HG03439 (cell line): ENCODE data around the gene HRC.
"Not testable (repeated sequence)": the region's sequence is repeated elsewhere in the genome, so short reads cannot be mapped to it uniquely, and the experiment has no call there.

Experiments used
- ATAC-seq: cut with Tn5 transposase; IDR thresholded peaks from one replicate; pipeline ENCODE4 v1.9.1; 2021; ENCODE audit warnings: mild to moderate bottlenecking, moderate library complexity; ENCODE audit not compliant: unreplicated experiment

The HRC gene, protein sequence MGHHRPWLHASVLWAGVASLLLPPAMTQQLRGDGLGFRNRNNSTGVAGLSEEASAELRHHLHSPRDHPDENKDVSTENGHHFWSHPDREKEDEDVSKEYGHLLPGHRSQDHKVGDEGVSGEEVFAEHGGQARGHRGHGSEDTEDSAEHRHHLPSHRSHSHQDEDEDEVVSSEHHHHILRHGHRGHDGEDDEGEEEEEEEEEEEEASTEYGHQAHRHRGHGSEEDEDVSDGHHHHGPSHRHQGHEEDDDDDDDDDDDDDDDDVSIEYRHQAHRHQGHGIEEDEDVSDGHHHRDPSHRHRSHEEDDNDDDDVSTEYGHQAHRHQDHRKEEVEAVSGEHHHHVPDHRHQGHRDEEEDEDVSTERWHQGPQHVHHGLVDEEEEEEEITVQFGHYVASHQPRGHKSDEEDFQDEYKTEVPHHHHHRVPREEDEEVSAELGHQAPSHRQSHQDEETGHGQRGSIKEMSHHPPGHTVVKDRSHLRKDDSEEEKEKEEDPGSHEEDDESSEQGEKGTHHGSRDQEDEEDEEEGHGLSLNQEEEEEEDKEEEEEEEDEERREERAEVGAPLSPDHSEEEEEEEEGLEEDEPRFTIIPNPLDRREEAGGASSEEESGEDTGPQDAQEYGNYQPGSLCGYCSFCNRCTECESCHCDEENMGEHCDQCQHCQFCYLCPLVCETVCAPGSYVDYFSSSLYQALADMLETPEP

DNA sequence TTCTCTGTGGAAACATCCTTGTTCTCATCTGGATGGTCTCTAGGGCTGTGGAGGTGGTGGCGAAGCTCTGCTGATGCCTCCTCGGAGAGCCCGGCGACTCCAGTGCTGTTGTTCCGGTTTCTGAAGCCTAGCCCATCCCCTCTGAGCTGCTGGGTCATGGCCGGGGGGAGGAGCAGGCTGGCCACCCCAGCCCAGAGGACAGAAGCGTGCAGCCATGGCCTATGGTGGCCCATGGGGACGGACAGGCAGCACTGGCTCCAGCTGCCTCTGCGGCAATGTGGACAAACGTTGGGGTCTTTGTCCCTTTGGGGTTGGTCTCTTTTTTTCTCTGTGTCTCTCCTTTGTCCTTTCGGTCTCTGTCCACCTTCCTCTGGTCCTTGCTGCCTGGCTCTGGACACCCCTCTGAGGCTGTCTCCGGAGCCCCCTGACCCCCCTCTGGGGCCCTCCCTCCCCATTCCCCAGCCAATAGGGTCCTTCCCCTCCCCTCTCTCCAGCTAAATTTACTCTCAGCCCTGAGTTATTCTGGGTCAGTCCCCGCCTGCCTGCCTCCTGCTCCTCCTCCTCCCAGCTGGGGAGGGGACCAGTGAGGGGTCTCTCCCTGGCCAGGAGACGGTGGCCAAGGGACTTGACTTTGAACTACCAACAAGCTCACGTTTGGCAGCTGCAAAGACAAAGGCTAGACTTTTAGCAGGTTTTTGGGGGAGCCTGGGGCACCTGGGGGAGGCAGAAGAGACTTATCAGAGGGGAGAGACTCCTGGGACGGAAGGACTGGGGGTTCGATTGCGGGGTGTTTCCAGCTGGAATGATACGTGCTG, at the start of gene HRC:
Gene HRC (minus strand): TSS at position 392 of the 815 bp plus-strand sequence. CDS start 159 bp downstream, at position 233.
- no peak for ATAC-seq

DNA sequence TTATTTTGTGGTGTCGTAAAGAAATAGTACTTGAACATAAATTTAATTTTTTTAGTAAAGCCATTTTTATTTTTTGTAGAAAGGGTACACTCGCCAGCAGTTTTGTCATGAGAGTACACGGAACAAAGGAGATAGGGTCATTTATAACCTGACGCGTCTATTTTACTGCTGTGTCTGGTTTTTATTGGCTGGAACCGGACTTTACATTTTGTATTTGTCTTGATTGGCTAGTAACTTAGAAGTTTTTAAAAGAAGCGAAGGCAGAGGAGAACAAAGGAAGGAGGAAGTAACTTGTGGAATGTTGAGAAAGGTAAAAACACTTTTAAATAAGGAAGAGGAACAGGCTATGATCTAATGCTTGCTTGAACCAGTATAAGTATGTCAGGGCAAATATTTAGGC, 45.8 kb upstream of the HRC start:
- ATAC-seq: no peak

DNA sequence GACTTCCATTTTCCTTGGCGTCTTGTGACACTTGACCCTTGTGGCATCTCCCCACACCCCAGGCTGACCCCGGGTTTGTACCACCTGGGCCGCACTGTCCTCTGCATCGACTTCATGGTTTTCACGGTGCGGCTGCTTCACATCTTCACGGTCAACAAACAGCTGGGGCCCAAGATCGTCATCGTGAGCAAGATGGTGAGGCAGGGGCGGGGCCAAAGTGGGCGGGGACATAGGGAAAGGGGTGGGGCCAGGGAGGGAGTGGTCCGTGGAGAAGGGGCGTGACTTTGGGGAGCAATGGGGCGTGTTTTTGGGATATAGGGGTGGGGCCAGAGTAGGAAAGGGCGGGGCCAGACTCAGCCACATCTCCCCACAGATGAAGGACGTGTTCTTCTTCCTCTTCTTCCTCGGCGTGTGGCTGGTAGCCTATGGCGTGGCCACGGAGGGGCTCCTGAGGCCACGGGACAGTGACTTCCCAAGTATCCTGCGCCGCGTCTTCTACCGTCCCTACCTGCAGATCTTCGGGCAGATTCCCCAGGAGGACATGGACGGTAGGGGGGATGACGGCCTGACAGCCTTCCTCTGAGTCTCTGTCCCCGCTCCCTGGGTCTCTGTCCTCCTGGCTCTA, 45.2 kb upstream of the HRC start:
- ATAC-seq: no peak

DNA sequence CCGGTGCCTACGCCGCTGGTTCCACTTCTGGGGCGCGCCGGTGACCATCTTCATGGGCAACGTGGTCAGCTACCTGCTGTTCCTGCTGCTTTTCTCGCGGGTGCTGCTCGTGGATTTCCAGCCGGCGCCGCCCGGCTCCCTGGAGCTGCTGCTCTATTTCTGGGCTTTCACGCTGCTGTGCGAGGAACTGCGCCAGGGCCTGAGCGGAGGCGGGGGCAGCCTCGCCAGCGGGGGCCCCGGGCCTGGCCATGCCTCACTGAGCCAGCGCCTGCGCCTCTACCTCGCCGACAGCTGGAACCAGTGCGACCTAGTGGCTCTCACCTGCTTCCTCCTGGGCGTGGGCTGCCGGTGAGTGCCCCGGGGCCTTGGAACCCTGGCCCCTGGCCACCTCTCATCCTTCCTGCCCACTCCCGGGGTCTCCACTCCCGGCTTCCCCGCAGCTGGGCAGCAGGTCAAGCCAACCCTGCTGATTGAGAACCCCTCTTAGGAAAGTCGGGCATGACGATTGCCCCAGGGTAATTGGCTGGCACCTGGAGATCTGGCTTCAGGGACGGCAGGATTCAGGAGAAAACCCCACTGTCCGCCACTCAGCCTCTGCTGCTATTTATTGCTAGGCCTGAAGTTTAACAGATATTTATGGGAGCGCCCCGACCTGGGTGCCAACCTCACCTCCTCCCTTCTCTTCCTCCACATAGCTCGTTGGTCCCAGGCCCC, 41.5 kb upstream of the HRC start:
- no peak for ATAC-seq

DNA sequence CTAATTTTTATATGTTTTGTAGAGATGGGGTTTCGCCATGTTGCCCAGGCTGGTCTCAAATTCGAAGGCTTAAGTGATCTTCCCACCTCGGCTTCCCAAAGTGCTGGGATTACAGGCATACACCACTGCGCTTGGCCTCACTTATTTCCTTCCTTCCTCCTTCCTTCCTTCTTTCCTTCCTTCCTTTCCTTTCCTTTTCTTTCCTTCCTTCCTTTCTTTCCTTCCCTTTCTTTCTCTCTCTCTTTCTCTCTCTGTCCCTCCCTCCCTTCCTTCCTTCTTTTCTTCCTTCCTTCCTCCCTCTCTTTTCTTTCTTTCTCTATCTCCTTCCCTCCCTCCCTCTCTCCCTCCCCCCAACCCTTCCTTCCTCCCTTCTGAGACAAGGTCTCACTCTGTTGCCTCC, 39.2 kb upstream of the HRC start:
- ATAC-seq: no peak

DNA sequence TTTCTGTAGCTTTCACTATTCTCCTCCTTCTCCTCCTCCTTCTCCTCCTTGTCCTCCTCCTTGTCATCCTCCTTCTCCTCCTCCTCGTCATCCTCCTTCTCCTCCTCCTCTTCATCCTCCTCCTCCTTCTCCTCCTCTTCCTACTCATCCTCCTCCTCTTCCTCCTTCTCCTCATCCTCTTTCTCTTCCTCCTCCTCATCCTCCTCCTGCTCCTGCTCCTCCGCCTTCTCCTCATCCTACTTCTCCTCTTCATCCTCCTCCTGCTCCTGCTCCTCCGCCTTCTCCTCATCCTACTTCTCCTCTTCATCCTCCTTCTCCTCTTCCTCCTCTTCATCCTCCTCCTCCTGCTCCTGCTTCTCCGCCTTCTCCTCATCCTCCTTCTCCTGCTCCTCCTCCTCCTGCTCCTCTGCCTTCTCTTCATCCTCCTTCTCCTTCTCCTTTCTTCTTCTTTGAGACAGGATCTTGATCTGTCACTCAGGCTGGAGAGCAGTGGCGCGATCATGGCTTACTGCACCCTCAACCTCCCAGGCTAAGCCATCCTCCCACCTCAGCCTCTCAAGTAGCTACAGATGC, 38.7 kb upstream of the HRC start:
- ATAC-seq: no peak

DNA sequence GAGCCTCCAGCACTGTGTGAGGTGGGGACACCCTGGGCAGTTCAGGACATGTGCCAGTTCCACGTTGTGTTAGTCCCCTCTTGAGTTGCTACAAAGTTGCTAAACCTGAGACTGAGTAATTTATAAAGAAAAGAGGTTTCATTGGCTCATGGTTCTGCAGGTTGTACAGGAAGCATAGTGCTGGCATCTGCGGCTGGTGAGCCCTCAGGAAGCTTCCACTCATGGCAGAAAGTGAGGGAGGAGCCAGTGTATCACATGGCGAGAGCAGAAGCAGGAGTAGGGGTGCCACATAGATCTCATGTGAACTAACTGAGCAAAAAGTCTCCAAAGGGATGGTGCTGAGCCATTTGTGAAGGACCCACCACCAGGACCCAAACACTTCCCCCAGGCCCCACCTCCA, 35.6 kb upstream of the HRC start:
- no peak for ATAC-seq

DNA sequence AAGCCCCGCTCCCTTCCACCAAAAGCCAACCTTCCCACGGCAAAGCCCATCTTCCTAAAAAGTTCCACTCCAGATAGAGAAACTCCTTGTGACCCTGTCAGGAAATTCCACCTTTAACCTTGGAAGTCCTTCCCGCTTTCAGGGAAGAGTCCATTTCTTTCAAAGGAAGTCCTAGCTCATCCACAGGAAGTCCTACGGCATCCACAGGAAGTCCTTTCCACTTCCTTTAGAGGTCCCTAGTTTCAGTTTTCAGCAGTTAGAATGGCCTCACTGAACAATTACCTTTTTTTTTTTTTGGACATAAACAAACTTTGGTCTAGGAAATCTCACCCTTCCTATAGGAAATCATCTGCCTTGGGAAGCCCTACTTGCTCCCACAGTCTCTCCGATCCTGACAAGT, 34.1 kb upstream of the HRC start:
- no peak for ATAC-seq

DNA sequence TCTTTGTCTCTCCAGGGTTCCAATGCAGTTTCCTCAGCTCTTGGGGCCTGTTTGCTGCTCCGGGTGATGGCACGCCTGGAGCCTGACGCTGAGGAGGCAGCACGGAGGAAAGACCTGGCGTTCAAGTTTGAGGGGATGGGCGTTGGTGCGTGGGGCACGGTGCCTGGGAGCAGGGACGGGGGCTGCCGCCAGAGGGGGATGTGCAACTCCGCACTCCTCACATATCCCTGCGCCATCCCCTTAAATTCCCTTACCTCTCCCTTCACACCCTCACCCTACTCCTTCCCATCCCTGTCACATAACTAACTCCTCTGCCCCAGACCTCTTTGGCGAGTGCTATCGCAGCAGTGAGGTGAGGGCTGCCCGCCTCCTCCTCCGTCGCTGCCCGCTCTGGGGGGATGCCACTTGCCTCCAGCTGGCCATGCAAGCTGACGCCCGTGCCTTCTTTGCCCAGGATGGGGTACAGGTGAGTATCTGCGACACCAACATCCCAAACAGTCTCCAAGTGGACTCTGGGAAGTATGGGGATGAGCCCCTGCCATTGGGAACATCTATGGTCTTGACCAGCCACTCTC, 33.5 kb upstream of the HRC start:
- no peak for ATAC-seq

DNA sequence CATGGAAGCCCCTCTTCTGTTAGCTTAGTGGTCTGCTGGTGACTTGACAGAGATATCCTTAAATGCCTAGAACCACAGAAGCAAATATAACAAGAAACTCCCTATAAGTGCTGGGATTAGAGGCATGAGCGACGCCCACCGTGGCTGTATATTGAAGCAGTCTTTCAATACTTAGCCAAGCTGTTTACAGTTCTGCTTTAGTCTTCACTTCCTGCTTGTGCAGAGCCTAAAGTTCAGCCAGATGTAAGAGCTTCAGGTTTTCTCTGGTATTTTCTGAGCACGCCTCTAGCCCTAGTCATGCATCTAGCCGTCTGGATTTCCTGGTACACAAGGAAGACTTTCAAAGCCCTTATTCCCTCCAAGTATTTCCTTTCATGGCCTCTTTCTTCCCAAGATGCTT, 30.9 kb upstream of the HRC start:
- ATAC-seq: no peak

DNA sequence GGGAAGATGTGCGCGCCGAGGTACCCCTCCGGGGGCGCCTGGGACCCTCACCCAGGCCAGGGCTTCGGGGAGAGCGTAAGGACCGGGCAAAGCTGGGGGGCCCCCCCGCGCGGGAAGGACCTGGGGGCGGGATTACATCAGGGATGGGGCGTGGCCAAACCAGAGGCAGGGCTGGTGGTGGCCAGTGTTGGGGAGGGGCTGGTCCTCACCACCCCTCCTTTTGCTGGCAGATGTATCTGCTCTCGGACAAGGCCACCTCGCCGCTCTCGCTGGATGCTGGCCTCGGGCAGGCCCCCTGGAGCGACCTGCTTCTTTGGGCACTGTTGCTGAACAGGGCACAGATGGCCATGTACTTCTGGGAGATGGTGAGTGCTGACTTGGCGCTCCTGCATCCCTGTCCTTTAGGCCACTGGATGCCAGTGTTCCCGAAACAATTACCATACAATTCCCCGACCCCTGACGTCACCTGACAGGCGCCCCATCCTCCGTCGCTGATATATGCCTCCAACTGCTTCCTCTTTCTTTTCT, 27.7 kb upstream of the HRC start:
- no peak for ATAC-seq

DNA sequence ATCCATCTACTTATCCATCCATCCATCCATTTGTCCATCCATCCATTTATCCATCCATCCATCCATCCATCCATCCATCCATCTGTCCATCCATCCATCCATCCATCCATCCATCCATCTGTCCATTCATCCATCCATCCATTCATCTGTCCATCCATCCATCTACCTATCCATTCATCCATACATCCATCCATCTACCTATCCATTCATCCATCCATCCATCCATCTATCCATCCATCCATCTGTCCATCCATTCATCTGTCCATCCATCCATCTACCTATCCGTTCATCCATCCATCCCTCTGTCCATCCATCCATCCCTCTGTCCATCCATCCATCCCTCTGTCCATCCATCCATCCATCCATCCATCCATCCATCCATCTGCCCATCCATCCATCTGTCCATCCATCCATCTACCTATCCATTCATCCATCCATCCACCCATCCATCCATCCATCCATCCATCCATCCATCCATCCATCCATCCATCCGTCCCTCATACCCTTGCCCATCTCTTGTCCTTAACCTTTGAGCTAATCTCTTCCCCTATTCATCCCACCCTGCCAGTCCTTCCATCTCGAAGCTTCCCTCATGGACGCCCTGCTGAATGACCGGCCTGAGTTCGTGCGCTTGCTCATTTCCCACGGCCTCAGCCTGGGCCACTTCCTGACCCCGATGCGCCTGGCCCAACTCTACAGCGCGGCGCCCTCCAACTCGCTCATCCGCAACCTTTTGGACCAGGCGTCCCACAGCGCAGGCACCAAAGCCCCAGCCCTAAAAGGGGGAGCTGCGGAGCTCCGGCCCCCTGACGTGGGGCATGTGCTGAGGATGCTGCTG, 27.0 kb upstream of the HRC start:
- ATAC-seq: not testable (repeated sequence)

DNA sequence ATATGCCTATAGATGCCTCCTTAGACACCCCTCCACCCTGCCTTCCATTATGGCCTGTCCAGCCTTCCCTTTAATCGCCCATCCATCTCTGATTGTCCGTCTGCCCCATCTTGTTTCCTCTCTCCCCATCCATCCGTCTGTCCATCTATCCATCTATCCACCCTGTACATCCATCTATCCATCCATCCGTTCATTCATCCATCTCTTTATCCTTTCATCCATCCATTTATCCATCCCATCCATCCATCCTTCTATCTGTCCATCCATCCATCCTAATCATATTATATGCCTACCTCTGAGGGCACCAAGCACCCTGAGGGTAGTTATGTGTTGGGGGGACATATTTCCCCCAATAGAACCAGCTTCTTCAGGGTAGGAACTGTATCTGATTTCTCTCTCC, 25.5 kb upstream of the HRC start:
- ATAC-seq: no peak

DNA sequence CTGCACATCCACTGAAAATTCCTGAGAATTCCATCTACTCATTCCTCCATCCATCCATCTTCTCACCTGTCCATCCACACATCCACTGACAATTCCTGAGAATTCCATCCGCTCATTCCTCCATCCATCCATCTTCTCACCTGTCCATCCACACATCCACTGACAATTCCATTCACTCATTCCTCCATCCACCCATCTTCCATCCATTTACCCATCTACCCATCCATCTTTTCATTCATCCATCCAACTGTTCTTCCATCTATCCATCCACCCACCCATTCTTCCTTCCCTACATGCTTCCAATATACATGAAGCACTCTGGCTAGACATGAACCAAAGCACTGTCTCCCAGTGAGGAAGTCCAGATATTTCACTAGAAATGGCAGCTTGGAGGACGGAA, 18.0 kb upstream of the HRC start:
- no peak for ATAC-seq

DNA sequence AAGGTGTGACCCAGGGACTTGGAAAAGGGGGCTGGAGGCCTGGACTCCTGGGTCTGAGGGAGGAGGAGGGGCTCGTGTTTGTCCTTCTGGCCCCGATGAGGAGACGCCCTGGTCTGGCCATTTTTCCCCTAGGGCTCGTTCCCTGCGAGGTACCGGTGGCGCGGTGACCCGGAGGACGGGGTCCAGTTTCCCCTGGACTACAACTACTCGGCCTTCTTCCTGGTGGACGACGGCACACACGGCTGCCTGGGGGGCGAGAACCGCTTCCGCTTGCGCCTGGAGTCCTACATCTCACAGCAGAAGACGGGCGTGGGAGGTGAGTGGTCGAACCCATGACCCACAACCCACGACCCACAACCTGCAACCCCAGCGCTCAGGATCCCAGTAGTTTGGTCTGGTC, 13.2 kb upstream of the HRC start:
- no peak for ATAC-seq

DNA sequence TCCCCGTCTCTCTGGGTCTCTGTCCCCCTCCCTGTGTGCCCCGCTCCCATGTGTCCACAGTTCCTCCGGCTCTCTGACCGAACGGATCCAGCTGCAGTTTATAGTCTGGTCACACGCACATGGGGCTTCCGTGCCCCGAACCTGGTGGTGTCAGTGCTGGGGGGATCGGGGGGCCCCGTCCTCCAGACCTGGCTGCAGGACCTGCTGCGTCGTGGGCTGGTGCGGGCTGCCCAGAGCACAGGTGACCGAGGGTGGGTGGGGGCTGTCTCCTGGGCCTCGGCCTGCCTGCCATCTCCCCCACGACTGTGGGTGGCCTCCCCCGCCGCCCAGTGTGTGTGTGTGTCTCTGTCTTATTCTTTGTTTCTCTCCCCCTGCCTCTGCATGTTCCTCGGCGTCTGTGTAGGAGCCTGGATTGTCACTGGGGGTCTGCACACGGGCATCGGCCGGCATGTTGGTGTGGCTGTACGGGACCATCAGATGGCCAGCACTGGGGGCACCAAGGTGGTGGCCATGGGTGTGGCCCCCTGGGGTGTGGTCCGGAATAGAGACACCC, 12.7 kb upstream of the HRC start:
- ATAC-seq: no peak

DNA sequence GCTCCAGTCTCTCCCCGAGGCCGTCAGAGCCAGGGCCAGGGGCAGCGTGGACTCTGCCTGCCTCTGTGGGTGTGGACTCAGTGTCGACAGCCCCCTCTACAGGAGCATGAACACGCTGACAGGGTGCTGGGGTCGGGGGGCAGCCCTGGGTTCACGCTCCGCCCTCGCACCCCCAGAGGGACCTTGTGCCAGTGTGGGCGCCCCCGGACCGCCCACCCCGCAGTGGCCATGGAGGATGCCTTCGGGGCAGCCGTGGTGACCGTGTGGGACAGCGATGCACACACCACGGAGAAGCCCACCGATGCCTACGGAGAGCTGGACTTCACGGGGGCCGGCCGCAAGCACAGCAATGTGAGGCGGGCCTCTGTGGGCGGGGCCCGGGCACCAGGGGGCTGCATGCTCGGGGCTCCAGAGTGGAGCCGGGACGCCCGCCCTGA, 10.7 kb upstream of the HRC start:
- no peak for ATAC-seq

DNA sequence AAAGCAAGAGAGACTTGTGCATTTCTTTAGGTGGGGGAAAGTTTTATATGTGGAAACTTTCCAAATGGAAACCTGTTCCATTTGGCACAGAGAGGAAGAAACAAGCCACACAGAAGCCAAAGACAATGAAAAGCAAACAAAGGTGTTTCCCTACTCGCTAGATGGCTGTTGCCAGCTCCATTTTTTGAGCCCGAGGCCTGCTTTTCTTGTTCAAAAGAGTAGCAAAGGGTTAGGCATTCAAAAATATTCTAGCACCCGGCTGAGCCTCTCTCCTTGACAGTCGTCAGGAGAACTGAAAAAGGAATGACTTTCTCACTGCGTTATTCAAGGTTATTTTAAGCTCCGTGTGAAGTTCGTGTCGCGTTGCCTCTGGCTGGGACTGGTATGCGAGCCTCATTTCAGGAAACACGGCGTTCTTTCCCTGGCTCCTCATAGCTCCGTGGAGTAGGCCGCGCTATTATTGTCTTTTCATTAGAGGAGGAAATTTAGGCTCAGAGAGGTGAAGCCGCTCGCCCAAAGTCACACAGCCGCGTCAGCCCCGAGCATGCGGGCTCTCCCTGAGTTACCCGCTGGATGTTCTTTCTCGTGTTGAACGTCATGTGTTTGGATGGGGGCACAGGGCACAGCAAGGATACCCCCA, 10.0 kb upstream of the HRC start:
- no peak for ATAC-seq
